ENCODE data around the gene KCNH5. TPM values are rescaled to one million over a fixed set of nuclear protein-coding genes. Genes with fewer than 3 reads are reported as not detected.

Gene KCNH5
- total RNA-seq, 1 donor from 2014 or later: not detected

GRCh38 chr14:62980693-62981092, 64.6 kb downstream of the KCNH5 start:
- Mint-ChIP-seq H3K9me3 (no peaks in the 10 kb centered on the region), H3K4me1 (no peaks in the 10 kb centered on the region), H3K27ac (no peak overlapping the region), H3K4me3 (no peak overlapping the region), H3K27me3 (no peaks in the 10 kb centered on the region), H3K36me3 (ENCODE audit: low read depth) (no peaks in the 10 kb centered on the region)
- intact Hi-C loops (cut with micrococcal nuclease): no loop called here
- DNase-seq (no peak), ATAC-seq (ENCODE audit: low read depth) (no peak)
- ChIA-PET POLR2A (no interaction called here), CTCF (no interaction called here)
- TF ChIP-seq CTCF (IDR thresholded peaks at IDR 0.05): no peak

- Mint-ChIP-seq H3K4me1 (no peaks in the 10 kb centered on the region), H3K9me3 (no peaks in the 10 kb centered on the region), H3K36me3 (ENCODE audit: low read depth) (no peaks in the 10 kb centered on the region), H3K27ac (no peak overlapping the region), H3K4me3 (no peak overlapping the region), H3K27me3 (no peaks in the 10 kb centered on the region)
- POLR2A ChIA-PET: no interaction called here
- DNase-seq (no peak), ATAC-seq (ENCODE audit: low read depth) (no peak)
- no peak for TF ChIP-seq CTCF (IDR thresholded peaks at IDR 0.05)
- intact Hi-C loops (cut with micrococcal nuclease): no loop called here
- CTCF ChIA-PET: no interaction called here
Measured at GRCh38 chr14:62957562-62957961, 87.7 kb downstream of the KCNH5 start.

- ChIA-PET POLR2A (no interaction called here), CTCF (no interaction called here)
- ATAC-seq (ENCODE audit: low read depth) (no peak), DNase-seq (no peak)
- intact Hi-C loops (cut with micrococcal nuclease): no loop called here
- no peak for TF ChIP-seq CTCF (IDR thresholded peaks at IDR 0.05)
- Mint-ChIP-seq H3K4me1 (no peaks in the 10 kb centered on the region), H3K27ac (no peak overlapping the region), H3K9me3 (no peaks in the 10 kb centered on the region), H3K4me3 (no peak overlapping the region), H3K27me3 (no peaks in the 10 kb centered on the region), H3K36me3 (ENCODE audit: low read depth) (no peaks in the 10 kb centered on the region)
Measured at GRCh38 chr14:62956413-62956812, 88.8 kb downstream of the KCNH5 start.

GRCh38 chr14:62954165-62954564, 91.1 kb downstream of the KCNH5 start:
- ChIA-PET POLR2A (no interaction called here), CTCF (no interaction called here)
- Mint-ChIP-seq H3K9me3 (no peaks in the 10 kb centered on the region), H3K4me3 (no peak overlapping the region), H3K36me3 (ENCODE audit: low read depth) (no peaks in the 10 kb centered on the region), H3K4me1 (no peaks in the 10 kb centered on the region), H3K27me3 (no peaks in the 10 kb centered on the region), H3K27ac (no peak overlapping the region)
- intact Hi-C loops (cut with micrococcal nuclease): no loop called here
- no peak for ATAC-seq (ENCODE audit: low read depth)
- no peak for DNase-seq
- no peak for TF ChIP-seq CTCF (IDR thresholded peaks at IDR 0.05)

GRCh38 chr14:62952226-62952625, 93.0 kb downstream of the KCNH5 start:
- DNase-seq: no peak
- CTCF ChIA-PET: no interaction called here

More at GRCh38 chr14:62952226-62952625, 93.0 kb downstream of the KCNH5 start:
- no peak overlapping the region for H3K4me3 Mint-ChIP-seq
- no peaks in the 10 kb centered on the region for H3K9me3 Mint-ChIP-seq
- no peak overlapping the region for H3K27ac Mint-ChIP-seq
- no peaks in the 10 kb centered on the region for H3K4me1 Mint-ChIP-seq
- H3K27me3 Mint-ChIP-seq: no peaks in the 10 kb centered on the region
- TF ChIP-seq CTCF (IDR thresholded peaks at IDR 0.05): no peak
- no peaks in the 10 kb centered on the region for H3K36me3 Mint-ChIP-seq (ENCODE audit: low read depth)
- intact Hi-C loops (cut with micrococcal nuclease): no loop called here
- POLR2A ChIA-PET: no interaction called here
- no peak for ATAC-seq (ENCODE audit: low read depth)
